ENCODE data around the gene ANKRD34B.
"Not testable (repeated sequence)": the region's sequence is repeated elsewhere in the genome, so short reads cannot be mapped to it uniquely, and the experiment has no call there.

The ANKRD34B gene

GRCh38 chr5:80569961-80570786, at the start of gene ANKRD34B:
Gene ANKRD34B, minus strand, starts transcription at chr5:80570280. Its CDS starts 10,261 bp downstream, at chr5:80560019.
- no peak for DNase-seq

GRCh38 chr5:80619086-80619485, 49.0 kb upstream of the ANKRD34B start:
- no peak for DNase-seq

DNA sequence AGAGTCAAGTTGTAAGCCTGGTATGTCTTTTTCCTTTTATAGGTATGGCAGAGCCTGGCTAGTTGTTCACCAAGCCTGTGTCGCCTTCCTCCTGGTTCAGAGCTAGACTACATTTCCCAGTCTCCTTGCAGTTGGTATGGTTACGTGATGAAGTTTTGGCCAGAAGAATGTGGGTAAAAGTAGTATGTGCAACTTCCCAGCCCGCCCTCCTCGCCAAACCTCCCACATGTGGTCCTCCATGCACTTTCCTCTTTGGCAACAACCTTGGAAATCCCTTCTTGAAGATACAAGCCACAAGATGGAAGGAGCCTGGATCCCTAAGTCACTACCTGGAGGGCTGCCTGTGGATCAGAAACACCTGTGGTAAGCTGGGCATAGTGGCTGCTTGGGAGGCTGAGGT, 48.4 kb upstream of the ANKRD34B start:
- DNase-seq = no peak

DNA sequence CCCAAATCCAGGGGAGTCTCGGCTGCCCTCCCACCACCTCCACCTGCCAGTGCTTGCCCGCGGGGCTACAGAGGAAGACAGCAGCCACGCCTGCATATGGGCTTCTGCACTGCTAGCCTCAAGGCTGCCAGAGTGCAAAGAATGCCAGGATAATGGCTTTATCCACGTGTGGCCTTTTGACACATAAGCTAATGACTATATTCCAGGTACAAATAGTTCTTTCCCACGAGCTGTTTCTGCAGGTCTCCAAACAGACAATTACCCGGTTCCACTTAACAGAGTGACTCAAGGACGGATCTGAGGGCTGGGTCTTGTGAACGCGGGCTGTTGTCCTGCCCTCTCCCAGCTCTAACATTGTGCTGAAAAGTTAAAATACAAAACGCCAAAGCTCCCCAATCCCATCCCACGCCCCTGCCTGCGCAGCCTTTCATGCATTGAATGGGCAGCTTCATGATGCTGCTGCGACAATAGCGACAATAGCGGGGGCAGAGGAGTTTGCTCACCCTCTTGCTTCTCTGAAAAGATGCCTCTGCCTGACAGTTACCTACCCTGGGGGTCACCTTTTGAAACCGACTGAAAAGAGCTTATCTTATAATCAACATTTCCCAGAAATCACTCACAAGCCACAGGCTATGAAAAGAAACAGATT, 45.3 kb upstream of the ANKRD34B start:
- DNase-seq = no peak

- no peak for DNase-seq
Measured at GRCh38 chr5:80609692-80610091, 39.6 kb upstream of the ANKRD34B start.

DNA sequence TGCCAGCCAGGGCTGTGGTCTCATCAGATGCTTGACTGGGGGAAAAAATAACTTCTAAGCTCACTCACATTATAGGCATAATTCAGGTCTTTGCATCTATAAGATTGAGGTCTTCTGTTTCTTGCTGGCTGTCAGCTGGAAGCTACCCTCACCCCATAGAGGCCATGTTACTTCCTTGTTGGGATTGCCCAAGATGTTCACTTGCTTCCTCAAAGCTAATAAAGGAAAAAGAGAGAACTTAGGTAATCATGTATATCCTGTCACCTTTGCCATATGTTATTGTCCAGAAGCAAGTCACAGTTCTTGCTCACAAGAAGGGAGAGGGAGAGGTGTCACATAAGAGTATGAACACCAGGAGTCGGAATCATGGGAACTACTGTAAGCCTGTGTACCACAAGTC, 38.7 kb upstream of the ANKRD34B start:
- no peak for DNase-seq

GRCh38 chr5:80607832-80608231, 37.8 kb upstream of the ANKRD34B start:
- DNase-seq = no peak

GRCh38 chr5:80607343-80607742, 37.3 kb upstream of the ANKRD34B start:
- DNase-seq = no peak

DNA sequence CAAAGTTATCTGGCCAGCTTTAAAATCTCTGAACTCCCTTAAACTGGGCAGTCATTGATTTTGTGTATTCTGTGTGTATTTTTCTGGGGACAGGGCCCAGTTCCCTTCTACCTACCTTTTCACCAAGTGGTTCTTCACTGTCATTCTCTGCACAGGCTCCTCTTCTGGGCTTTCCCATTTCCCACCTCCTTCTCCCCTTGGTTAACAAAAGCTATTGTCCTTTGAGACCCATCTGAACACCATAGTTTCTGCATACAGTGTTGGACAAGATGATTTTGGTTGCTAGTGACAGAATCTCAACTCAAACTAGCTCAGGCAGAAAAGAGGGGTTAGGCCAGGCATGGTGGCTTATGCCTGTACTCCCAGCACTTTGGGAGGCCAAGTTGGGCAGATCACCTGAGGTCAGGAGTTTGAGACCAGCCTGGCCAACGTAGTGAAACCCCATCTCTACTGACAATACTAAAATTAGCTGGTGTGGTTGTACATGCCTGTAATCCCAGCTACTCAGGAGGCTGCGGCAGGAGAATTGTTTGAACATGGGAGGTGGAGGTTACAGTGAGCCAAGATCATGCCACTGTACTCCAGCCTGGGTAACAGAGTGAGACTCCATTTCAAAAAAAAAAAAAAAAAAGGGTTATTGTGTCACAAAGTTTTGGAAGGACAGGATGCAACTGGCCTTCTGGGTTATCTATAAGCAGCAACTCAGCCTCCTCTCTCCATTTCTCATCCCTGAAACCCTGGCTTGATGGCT, 31.0 kb upstream of the ANKRD34B start:
- no peak for DNase-seq

DNA sequence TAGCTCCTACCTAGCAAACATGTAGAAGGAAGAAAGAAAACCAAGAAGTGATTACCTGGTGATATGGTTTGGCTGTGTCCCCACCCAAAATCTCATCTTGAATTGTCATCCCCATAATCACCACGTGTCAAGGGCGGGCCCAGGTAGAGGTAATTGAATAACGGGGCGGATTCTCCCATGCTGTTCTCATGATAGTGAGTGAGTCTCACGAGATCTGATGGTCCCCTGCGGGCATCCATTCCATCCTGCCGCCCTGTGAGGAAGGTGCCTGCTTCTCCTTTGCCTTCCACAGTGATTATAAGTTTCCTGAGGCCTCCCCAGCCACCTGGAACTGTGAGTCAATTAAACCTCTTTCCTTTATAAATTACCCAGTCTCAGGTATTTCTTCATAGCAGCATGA, 27.4 kb upstream of the ANKRD34B start:
- DNase-seq = no peak

GRCh38 chr5:80594810-80595209, 24.7 kb upstream of the ANKRD34B start:
- DNase-seq = no peak

GRCh38 chr5:80592761-80593160, 22.7 kb upstream of the ANKRD34B start:
- no peak for DNase-seq

GRCh38 chr5:80592105-80592504, 22.0 kb upstream of the ANKRD34B start:
- no peak for DNase-seq

GRCh38 chr5:80591352-80591751, 21.3 kb upstream of the ANKRD34B start:
- DNase-seq = no peak

DNA sequence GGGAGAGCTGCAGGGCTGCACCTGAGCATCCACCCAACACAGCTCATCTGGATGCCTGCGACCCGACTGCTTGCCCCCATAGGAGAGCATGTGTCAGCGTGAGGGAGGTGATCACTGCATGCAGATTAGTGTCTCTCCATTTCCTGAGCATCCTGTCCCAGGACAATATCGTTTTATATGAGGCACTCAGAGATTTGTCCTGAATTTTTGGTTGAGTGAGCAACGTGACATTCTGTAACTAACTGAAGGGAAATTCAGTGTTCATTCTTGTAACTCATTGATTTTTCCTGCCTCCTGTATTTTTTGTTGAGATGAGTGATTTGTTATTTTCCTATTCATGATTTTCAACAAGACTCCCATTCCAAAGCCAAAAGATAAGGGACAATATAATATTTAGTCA, 20.7 kb upstream of the ANKRD34B start:
- DNase-seq = no peak

GRCh38 chr5:80588858-80589540, 18.9 kb upstream of the ANKRD34B start:
- DNase-seq = no peak

- DNase-seq = no peak
Measured at GRCh38 chr5:80584770-80585169, 14.7 kb upstream of the ANKRD34B start.

DNA sequence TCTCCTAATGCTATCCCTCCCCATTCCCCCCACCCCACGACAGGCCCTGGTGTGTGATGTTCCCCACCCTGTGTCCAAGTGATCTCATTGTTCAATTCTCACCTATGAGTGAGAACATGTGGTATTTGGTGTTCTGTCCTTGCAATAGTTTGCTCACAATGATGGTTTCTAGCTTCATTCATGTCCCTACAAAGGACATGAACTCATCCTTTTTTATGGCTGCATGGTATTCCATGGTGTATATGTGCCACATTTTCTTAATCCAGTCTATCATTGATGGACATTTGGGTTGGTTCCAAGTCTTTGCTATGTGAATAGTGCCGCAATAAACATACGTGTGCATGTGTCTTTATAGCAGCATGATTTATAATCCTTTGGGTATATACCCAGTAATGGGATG, 10.2 kb upstream of the ANKRD34B start:
- not testable (repeated sequence) for DNase-seq

- DNase-seq = no peak
Measured at GRCh38 chr5:80579050-80579449, 9.0 kb upstream of the ANKRD34B start.

DNA sequence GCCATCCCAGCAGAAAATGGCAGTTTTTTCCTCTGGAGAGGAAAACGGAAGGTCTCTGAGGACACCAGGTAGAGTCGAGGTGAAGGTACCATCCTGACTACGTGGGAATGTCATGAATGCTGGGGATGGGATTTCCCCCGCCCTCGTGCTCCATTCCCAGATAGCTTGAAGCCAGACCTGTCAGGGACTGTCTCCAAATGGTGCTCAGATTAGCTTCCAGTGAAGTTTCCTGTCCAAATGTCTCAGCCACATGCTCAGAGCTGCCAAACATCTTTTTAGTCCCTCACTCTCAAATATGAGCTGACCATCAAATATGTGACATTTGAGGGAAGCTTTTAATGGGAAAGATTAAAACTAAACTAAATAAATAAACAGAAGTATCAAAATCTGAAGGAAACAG, 7.6 kb upstream of the ANKRD34B start:
- DNase-seq = no peak

- DNase-seq = no peak
Measured at GRCh38 chr5:80576383-80576782, 6.3 kb upstream of the ANKRD34B start.

GRCh38 chr5:80573062-80573461, 3.0 kb upstream of the ANKRD34B start:
- no peak for DNase-seq

All from SHP77 treated with DMSO at 0.1 percent for 48 hours (cell line).